NCI-H345 treated with DMSO at 0.1 percent for 48 hours (cell line): ENCODE data around the gene KIF6.
A peak's percentile ranks its signal among the peaks of the same experiment; 100 is the strongest.

Experiments used
- DNase-seq: peaks from one replicate; lab custom pipeline; 2025; ENCODE audit not compliant: unreplicated experiment; lab: John Stamatoyannopoulos, UW

The KIF6 gene

GRCh38 chr6:39330057-39330456 is 395.2 kb downstream of the KIF6 start:
- DNase-seq, result no peak

- DNase-seq, result no peak
These were observed 397.1 kb downstream of the KIF6 start for GRCh38 chr6:39328066-39328465.

GRCh38 chr6:39327507-39327906 is 397.7 kb downstream of the KIF6 start:
- DNase-seq, result no peak

GRCh38 chr6:39322306-39322850 is 402.8 kb downstream of the KIF6 start, which contains the start of gene KCNK16:
Gene KCNK16, minus strand, starts transcription at chr6:39322702. Its CDS starts 162 bp downstream, at chr6:39322540.
- peak; percentile 25 for DNase-seq

- DNase-seq, result no peak
These were observed 403.4 kb downstream of the KIF6 start for GRCh38 chr6:39321761-39322160.

- no peak for DNase-seq
These were observed 404.7 kb downstream of the KIF6 start for GRCh38 chr6:39320363-39320984.

GRCh38 chr6:39319621-39320362 is 405.4 kb downstream of the KIF6 start:
- no peak for DNase-seq

GRCh38 chr6:39317256-39317655 is 408.0 kb downstream of the KIF6 start:
- DNase-seq, result no peak

- no peak for DNase-seq
These were observed 410.9 kb downstream of the KIF6 start, which contains the start of gene KCNK17 for GRCh38 chr6:39314273-39314795. Gene KCNK17, minus strand, starts transcription at chr6:39314419. Its CDS starts 99 bp downstream, at chr6:39314320.

GRCh38 chr6:39313526-39314272 is 411.5 kb downstream of the KIF6 start:
- no peak for DNase-seq

GRCh38 chr6:39312912-39313525 is 412.2 kb downstream of the KIF6 start:
- DNase-seq, result no peak

- DNase-seq, result no peak
These were observed 414.7 kb downstream of the KIF6 start for GRCh38 chr6:39310542-39310941.

GRCh38 chr6:39309942-39310531 is 415.2 kb downstream of the KIF6 start:
- peak; percentile 66 for DNase-seq

GRCh38 chr6:39307462-39307861 is 417.7 kb downstream of the KIF6 start:
- no peak for DNase-seq

GRCh38 chr6:39304951-39305350 is 420.3 kb downstream of the KIF6 start:
- DNase-seq, result no peak

- DNase-seq, result no peak
These were observed 421.6 kb downstream of the KIF6 start for GRCh38 chr6:39303425-39304153.

GRCh38 chr6:39302669-39303424 is 422.4 kb downstream of the KIF6 start:
- DNase-seq, result peak; percentile 80

GRCh38 chr6:39302011-39302410 is 423.2 kb downstream of the KIF6 start:
- no peak for DNase-seq

GRCh38 chr6:39301606-39302005 is 423.6 kb downstream of the KIF6 start:
- no peak for DNase-seq
